ENCODE results near the gene RNF144A. TPM values are rescaled to one million over a fixed set of nuclear protein-coding genes. Genes with fewer than 3 reads are reported as not detected.

Gene RNF144A
- total and polyA plus RNA-seq, 2 experiments from 2014 or later, result 5.4 to 10.1 TPM

DNA sequence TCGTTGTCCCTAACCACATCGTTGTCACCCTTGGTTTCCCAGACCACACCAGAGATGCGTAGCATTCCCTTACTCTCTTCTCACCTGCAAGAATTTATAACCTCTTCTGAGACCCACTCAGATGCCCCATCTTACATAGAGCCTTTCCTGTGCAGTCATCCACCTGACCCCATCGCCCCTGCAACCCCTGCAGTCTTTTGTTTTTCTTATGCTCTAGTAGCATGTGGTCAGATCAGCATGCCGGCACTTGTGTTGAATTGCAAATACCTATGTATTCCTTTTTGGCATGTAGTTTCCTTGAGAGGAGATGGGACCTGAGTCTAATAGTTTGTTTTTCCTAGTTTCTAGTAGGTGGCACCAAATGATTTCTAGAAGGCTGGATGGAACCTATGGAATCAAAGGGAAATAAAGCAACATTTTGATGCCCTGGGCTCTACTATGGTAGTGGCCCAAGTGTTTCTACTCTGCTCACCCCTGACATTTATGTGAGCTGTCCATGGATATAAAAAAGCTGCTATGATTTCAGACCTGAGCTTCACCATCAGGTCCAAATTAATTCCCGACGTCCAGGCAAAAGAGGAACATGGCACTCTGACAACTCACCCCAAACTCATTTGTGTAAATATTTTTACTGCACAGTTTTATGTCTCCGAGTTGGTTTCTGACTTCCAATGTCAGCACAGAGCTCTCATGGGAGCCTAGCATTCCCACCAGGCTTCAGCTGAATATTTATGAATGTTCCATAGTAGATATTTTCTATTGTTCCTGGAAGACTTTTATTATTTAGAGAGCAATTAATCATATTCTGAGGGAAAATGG lies 143.6 kb downstream of the RNF144A start:
- Histone ChIP-seq H3K4me2 (no peak overlapping the region), H2AFZ (no peak overlapping the region), H3K36me3 (replicated peaks; ENCODE audit: insufficient read depth, low read depth) (no peaks in the 10 kb centered on the region), H3K9me2 (replicated peaks; ENCODE audit: insufficient read depth) (no peaks in the 10 kb centered on the region), H3K27me3 (no peaks in the 10 kb centered on the region), H4K20me1 (ENCODE audit: insufficient read depth, poor library complexity, severe bottlenecking) (no peaks in the 10 kb centered on the region), H3K9me3 (ENCODE audit: low read depth) (no peaks in the 10 kb centered on the region), H3K4me3 (no peak overlapping the region), H3K4me1 (ENCODE audit: insufficient read depth) (no peaks in the 10 kb centered on the region), H3K27ac (no peak overlapping the region), H3K79me2 (no peaks in the 10 kb centered on the region)
- DNase-seq (ENCODE audit: low spot score), result no peak
- TF ChIP-seq CTCF (IDR thresholded peaks at IDR 0.05; ENCODE audit: poor library complexity) (no peak), EZH2 (IDR thresholded peaks at IDR 0.05; ENCODE audit: borderline replicate concordance) (no peak), EZH2phosphoT487 (IDR thresholded peaks at IDR 0.05; ENCODE audit: low read depth, severe bottlenecking, unreplicated experiment) (no peak)
- 78% methylated on average over 8 of the region's 8 CpGs for WGBS (ENCODE audit: low lambda C conversion rate, missing lambda C conversion rate)

DNA sequence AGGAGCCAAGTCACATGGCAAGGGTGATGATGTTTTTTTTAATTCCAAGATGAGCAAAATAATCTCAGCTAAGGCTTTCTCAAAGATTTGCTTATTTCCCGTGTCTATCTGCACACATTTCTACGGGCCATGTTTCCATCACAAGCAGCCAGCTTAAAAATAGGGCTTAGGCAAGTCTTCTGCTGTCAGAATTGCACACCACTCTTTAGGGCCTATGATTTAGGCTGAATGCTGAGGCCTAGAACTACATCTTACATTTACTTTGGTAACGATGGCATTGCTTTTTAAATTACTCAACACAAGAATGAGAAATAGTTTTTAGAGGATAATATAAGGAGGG lies 144.2 kb downstream of the RNF144A start:
- no peaks in the 10 kb centered on the region for H3K79me2 ChIP-seq
- H2AFZ ChIP-seq, result no peak overlapping the region
- no peaks in the 10 kb centered on the region for H3K4me1 ChIP-seq (ENCODE audit: insufficient read depth)
- TF ChIP-seq EZH2 (IDR thresholded peaks at IDR 0.05; ENCODE audit: borderline replicate concordance) (no peak), CTCF (IDR thresholded peaks at IDR 0.05; ENCODE audit: poor library complexity) (no peak), EZH2phosphoT487 (IDR thresholded peaks at IDR 0.05; ENCODE audit: low read depth, severe bottlenecking, unreplicated experiment) (no peak)
- H3K4me3 ChIP-seq, result no peak overlapping the region
- 81% methylated on average over 3 of the region's 3 CpGs for WGBS (ENCODE audit: low lambda C conversion rate, missing lambda C conversion rate)
- no peaks in the 10 kb centered on the region for H3K9me2 ChIP-seq (replicated peaks; ENCODE audit: insufficient read depth)
- DNase-seq (ENCODE audit: low spot score), result no peak
- no peaks in the 10 kb centered on the region for H3K36me3 ChIP-seq (replicated peaks; ENCODE audit: insufficient read depth, low read depth)
- H3K4me2 ChIP-seq, result no peak overlapping the region
- no peaks in the 10 kb centered on the region for H3K27me3 ChIP-seq
- no peak overlapping the region for H3K27ac ChIP-seq
- H4K20me1 ChIP-seq (ENCODE audit: insufficient read depth, poor library complexity, severe bottlenecking), result no peaks in the 10 kb centered on the region
- H3K9me3 ChIP-seq (ENCODE audit: low read depth), result no peaks in the 10 kb centered on the region

- TF ChIP-seq CTCF (IDR thresholded peaks at IDR 0.05; ENCODE audit: poor library complexity) (no peak), EZH2 (IDR thresholded peaks at IDR 0.05; ENCODE audit: borderline replicate concordance) (no peak), EZH2phosphoT487 (IDR thresholded peaks at IDR 0.05; ENCODE audit: low read depth, severe bottlenecking, unreplicated experiment) (no peak)
- no peaks in the 10 kb centered on the region for H3K27me3 ChIP-seq
- H3K4me3 ChIP-seq, result no peak overlapping the region
- no peak overlapping the region for H3K4me2 ChIP-seq
- H3K4me1 ChIP-seq (ENCODE audit: insufficient read depth), result no peaks in the 10 kb centered on the region
- no peaks in the 10 kb centered on the region for H3K36me3 ChIP-seq (replicated peaks; ENCODE audit: insufficient read depth, low read depth)
- WGBS (ENCODE audit: low lambda C conversion rate, missing lambda C conversion rate), result 81% methylated on average over 3 of the region's 3 CpGs
- no peak overlapping the region for H3K27ac ChIP-seq
- H3K79me2 ChIP-seq, result no peaks in the 10 kb centered on the region
- H4K20me1 ChIP-seq (ENCODE audit: insufficient read depth, poor library complexity, severe bottlenecking), result no peaks in the 10 kb centered on the region
- H2AFZ ChIP-seq, result no peak overlapping the region
- no peaks in the 10 kb centered on the region for H3K9me3 ChIP-seq (ENCODE audit: low read depth)
- H3K9me2 ChIP-seq (replicated peaks; ENCODE audit: insufficient read depth), result no peaks in the 10 kb centered on the region
- no peak for DNase-seq (ENCODE audit: low spot score)
These were observed 144.7 kb downstream of the RNF144A start for GRCh38 chr2:7061921-7062320.
